Activated naive CD4-positive, alpha-beta T cell treated with anti-CD3 and anti-CD28 coated beads, Interleukin-2, amount 50 U/mL, for 72 hours (primary cell): Measurements from ENCODE around the gene UVRAG. TPM values are rescaled to one million over a fixed set of nuclear protein-coding genes. Genes with fewer than 3 reads are reported as not detected.

Source experiments
- ATAC-seq, 2 donors: fragments of 150-1000 bp; cut with Tn5 transposase; 2 replicates each; pipeline ENCODE4 v1.10.0; 2021; ENCODE audit warnings: mild to moderate bottlenecking in 2 of 2, moderate library complexity in 2 of 2
- DNase-seq, 2 donors: peaks; one replicate each; pipeline ENCODE4 v3.0.0; 2021 to 2022; ENCODE audit warnings: low spot score in 2 of 2
- H3K27ac Mint-ChIP-seq, 2 donors: one replicate each; pipeline ENCODE4 v1.8.0; 2022; ENCODE audit warnings: mild to moderate bottlenecking in 2 of 2, mixed read lengths in 2 of 2
- H3K36me3 Mint-ChIP-seq, 2 donors: one replicate each; pipeline ENCODE4 v1.8.0; 2022; ENCODE audit warnings: mixed read lengths in 2 of 2
- H3K9me3 Mint-ChIP-seq, 2 donors: one replicate each; pipeline ENCODE4 v1.8.0; 2022; ENCODE audit warnings: mixed read lengths in 2 of 2
- total RNA-seq, 2 donors: library from RNA; stranded (reverse); gene quantifications; one replicate each; pipeline ENCODE4 v1.2.3, GENCODE V29; 2022

UVRAG gene
- total RNA-seq, 2 donors from 2014 or later: 19.9 to 22.4 TPM

GRCh38 chr11:76149713-76150112, 334.7 kb downstream of the UVRAG start:
- Mint-ChIP-seq H3K36me3 (no peaks in the 10 kb centered on the region), H3K9me3 (no peaks in the 10 kb centered on the region), H3K27ac (no peak overlapping the region)
- no peak for ATAC-seq
- no peak for DNase-seq

- Mint-ChIP-seq H3K9me3 (no peaks in the 10 kb centered on the region), H3K27ac (no peak overlapping the region), H3K36me3 (no peaks in the 10 kb centered on the region)
- ATAC-seq (no peak), DNase-seq (no peak)
These were observed 335.1 kb downstream of the UVRAG start for GRCh38 chr11:76150141-76150540.

GRCh38 chr11:76151556-76152085, 336.6 kb downstream of the UVRAG start:
- Mint-ChIP-seq H3K36me3 (no peaks in the 10 kb centered on the region), H3K9me3 (no peaks in the 10 kb centered on the region), H3K27ac (peak overlapping the region in 1 of 2 donors; percentile 69)
- ATAC-seq (peak in 1 of 2 donors; percentile 28), DNase-seq (no peak)

GRCh38 chr11:76152086-76152681, 337.2 kb downstream of the UVRAG start:
- peak overlapping the region in 1 of 2 donors; percentile 69 for H3K27ac Mint-ChIP-seq
- DNase-seq: peak; percentile 91 to 94
- H3K9me3 Mint-ChIP-seq: no peaks in the 10 kb centered on the region
- ATAC-seq: peak; percentile 97 to 98
- no peaks in the 10 kb centered on the region for H3K36me3 Mint-ChIP-seq

- DNase-seq (peak in 1 of 2 donors; percentile 54), ATAC-seq (no peak)
- Mint-ChIP-seq H3K27ac (peak overlapping the region in 1 of 2 donors; percentile 69), H3K36me3 (no peaks in the 10 kb centered on the region), H3K9me3 (no peaks in the 10 kb centered on the region)
These were observed 337.9 kb downstream of the UVRAG start for GRCh38 chr11:76152741-76153570.

- no peak for DNase-seq
- Mint-ChIP-seq H3K9me3 (no peaks in the 10 kb centered on the region), H3K27ac (peak overlapping the region in 1 of 2 donors; percentile 69), H3K36me3 (no peaks in the 10 kb centered on the region)
- no peak for ATAC-seq
These were observed 338.5 kb downstream of the UVRAG start for GRCh38 chr11:76153571-76153923.

- Mint-ChIP-seq H3K36me3 (no peaks in the 10 kb centered on the region), H3K27ac (no peak overlapping the region), H3K9me3 (no peaks in the 10 kb centered on the region)
- ATAC-seq (no peak), DNase-seq (no peak)
These were observed 340.7 kb downstream of the UVRAG start for GRCh38 chr11:76155500-76156227.

GRCh38 chr11:76156971-76157427, 342.0 kb downstream of the UVRAG start:
- ATAC-seq (no peak), DNase-seq (peak in 1 of 2 donors; percentile 51)
- H3K27ac Mint-ChIP-seq: no peak overlapping the region
- no peaks in the 10 kb centered on the region for H3K9me3 Mint-ChIP-seq
- no peaks in the 10 kb centered on the region for H3K36me3 Mint-ChIP-seq

- Mint-ChIP-seq H3K27ac (no peak overlapping the region), H3K36me3 (no peaks in the 10 kb centered on the region), H3K9me3 (no peaks in the 10 kb centered on the region)
- DNase-seq (peak in 1 of 2 donors; percentile 35), ATAC-seq (no peak)
These were observed 342.9 kb downstream of the UVRAG start for GRCh38 chr11:76157891-76158290.

- Mint-ChIP-seq H3K9me3 (no peaks in the 10 kb centered on the region), H3K27ac (no peak overlapping the region), H3K36me3 (no peaks in the 10 kb centered on the region)
- DNase-seq (peak in 1 of 2 donors; percentile 21), ATAC-seq (no peak)
These were observed 343.6 kb downstream of the UVRAG start for GRCh38 chr11:76158394-76159302.

GRCh38 chr11:76159303-76159937, 344.4 kb downstream of the UVRAG start:
- Mint-ChIP-seq H3K27ac (no peak overlapping the region), H3K9me3 (no peaks in the 10 kb centered on the region), H3K36me3 (no peaks in the 10 kb centered on the region)
- ATAC-seq (no peak), DNase-seq (peak in 1 of 2 donors; percentile 40)

GRCh38 chr11:76159983-76160661, 345.1 kb downstream of the UVRAG start:
- Mint-ChIP-seq H3K27ac (no peak overlapping the region), H3K9me3 (no peaks in the 10 kb centered on the region), H3K36me3 (no peaks in the 10 kb centered on the region)
- peak in 1 of 2 donors; percentile 26 for DNase-seq
- no peak for ATAC-seq

GRCh38 chr11:76160856-76161255, 345.8 kb downstream of the UVRAG start:
- Mint-ChIP-seq H3K27ac (no peak overlapping the region), H3K9me3 (no peaks in the 10 kb centered on the region), H3K36me3 (no peaks in the 10 kb centered on the region)
- DNase-seq (no peak), ATAC-seq (no peak)

GRCh38 chr11:76161261-76161961, 346.4 kb downstream of the UVRAG start:
- no peaks in the 10 kb centered on the region for H3K9me3 Mint-ChIP-seq
- H3K27ac Mint-ChIP-seq: no peak overlapping the region
- DNase-seq (no peak), ATAC-seq (no peak)
- no peaks in the 10 kb centered on the region for H3K36me3 Mint-ChIP-seq
